K562 (cell line): Measurements from ENCODE around the gene VIM. TPM values are rescaled to one million over a fixed set of nuclear protein-coding genes. Genes with fewer than 3 reads are reported as not detected.

Source experiments
- BACH1 ChIP-seq: fragments of 200-800 bp; sonication (Bioruptor generic); IDR thresholded peaks from 2 replicates; pipeline ENCODE4 v1.6.1; 2016; ENCODE audit warnings: missing genetic modification characterization, missing compliant biosample characterization
- CREB5 ChIP-seq: fragments of 250-450 bp; sonication (Bioruptor Pico); IDR thresholded peaks from 2 replicates; pipeline ENCODE4 v1.5.0; 2020; ENCODE audit warnings: mild to moderate bottlenecking
- KDM1A ChIP-seq, 2 experiments: fragments of 450-650 bp; IDR thresholded peaks; 2 replicates each; pipeline ENCODE4 v1.6.1; 2016; ENCODE audit warnings: mild to moderate bottlenecking in 2 of 2
- MAFK ChIP-seq: IDR thresholded peaks from 2 replicates; pipeline ENCODE4 v1.6.1; 2011; ENCODE audit warnings: low read length, improper control_type of control experiment
- RBM22 ChIP-seq: fragments of 200-400 bp; formaldehyde crosslinking; IDR thresholded peaks from 2 replicates; pipeline ENCODE4 v1.6.1; 2018; ENCODE audit warnings: low read length, low read depth; ENCODE audit not compliant: poor library complexity, severe bottlenecking
- RUNX1 ChIP-seq: sonication (generic); IDR thresholded peaks from 2 replicates; pipeline ENCODE4 v1.6.1; 2016; ENCODE audit warnings: antibody characterized with exemption, low read depth
- SIN3B ChIP-seq: fragments of 450-650 bp; IDR thresholded peaks from 2 replicates; pipeline ENCODE4 v1.6.1; 2017; ENCODE audit warnings: low read depth, mild to moderate bottlenecking, moderate library complexity
- SNRNP70 ChIP-seq: fragments of 200-400 bp; formaldehyde crosslinking; optimal IDR thresholded peaks from 2 replicates; pipeline ENCODE3; 2017; ENCODE audit warnings: low read depth, low read length
- TAF9B ChIP-seq: fragments of 450-650 bp; IDR thresholded peaks from 2 replicates; pipeline ENCODE4 v1.6.1; 2018; ENCODE audit warnings: mild to moderate bottlenecking; ENCODE audit not compliant: partially characterized antibody
- ZNF644 ChIP-seq: fragments of 200-800 bp; sonication (Bioruptor generic); IDR thresholded peaks from 2 replicates; pipeline ENCODE4 v1.6.1; 2016; ENCODE audit warnings: low read depth, missing genetic modification characterization, missing compliant biosample characterization
- polyA plus RNA-seq, 8 experiments: library from polyadenylated mRNA; depleted of rRNA in 4 of 8; stranded (reverse) in 5 of 8; unstranded in 3 of 8; fragments of >200 nt; fragmentation: Nextera tagmentation in 2 of 8; fragmentation: Illumina TruSeq in 1 of 8; extraction: Ambion mirVana in 2 of 8; extraction: Trizol in 1 of 8; gene quantifications; 2 replicates each; pipeline versions ENCODE4 v1.2.1 to v1.2.3, GENCODE V29; 2011 to 2014; ENCODE audit warnings: inconsistent platforms in 1 of 8, missing spikeins in 1 of 8
- total RNA-seq, 7 experiments: library from RNA; depleted of rRNA in 6 of 7; stranded (reverse); fragments of >200 nt in 6 of 7; fragmentation: Illumina TruSeq in 2 of 7; extraction: Trizol in 2 of 7; gene quantifications; 2 replicates each; pipeline versions ENCODE4 v1.2.1 to v1.2.3, GENCODE V29; 2011 to 2021; ENCODE audit warnings: low replicate concordance in 1 of 7
- TF ChIP-seq, protein P1 (sequence below), 2 experiments: fragments of 150-350 bp in 1 of 2; IDR thresholded peaks; 2 replicates each; pipeline ENCODE4 v1.6.1; 2012 to 2016; ENCODE audit warnings: low read depth in 2 of 2, low read length in 2 of 2, mild to moderate bottlenecking in 1 of 2, moderate library complexity in 1 of 2

Gene VIM
- total and polyA plus RNA-seq, 9 of the 15 experiments (the other 6 are each of a cell fraction or from before 2014, with no cell fraction given) = 86.0 to 621 (median 383) TPM

DNA sequence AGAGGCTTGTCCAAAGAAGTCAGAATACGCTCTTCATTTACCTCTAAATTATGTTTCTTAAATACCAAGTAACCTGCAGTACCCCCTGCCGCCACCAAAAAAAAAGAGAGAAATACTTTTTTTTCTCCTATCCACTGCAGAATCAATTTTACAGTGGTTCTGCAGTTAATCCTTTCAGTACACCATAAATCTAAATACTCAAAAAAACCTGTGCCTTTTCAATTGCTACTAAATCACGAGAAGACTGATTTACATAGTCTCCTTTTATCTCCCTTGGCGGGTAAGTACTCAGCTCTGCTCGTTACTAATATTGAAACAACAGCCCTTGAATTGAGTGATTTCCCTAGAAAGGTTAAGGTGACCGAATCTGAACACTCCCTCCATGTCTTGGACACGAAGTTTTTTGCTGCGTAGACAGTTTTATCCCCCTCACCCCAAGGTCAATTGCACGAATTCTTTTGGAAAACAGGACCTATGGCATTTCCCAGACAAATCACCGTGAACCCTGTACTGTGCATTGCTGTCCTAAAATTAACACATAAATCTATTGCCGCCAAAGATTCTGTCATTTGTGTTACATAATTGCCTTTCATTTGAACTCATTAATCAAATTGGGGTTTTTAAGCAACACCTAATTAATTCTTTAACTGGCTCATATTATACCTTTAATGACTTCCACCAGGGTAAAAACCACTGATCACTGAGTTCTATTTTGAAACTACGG lies 512 bp upstream of the VIM start (continued):
- TF ChIP-seq CREB5 (CRISPR knock-in tag) = 0 out of 2 replicates have a peak, but pooled peaks have one; percentile 31
- TF ChIP-seq KDM1A (IDR thresholded peaks at IDR 0.05) = peak; percentile 61 to 77
- TF ChIP-seq SIN3B = no peak
- TF ChIP-seq ZNF644 (tag) = no peak
- no peak for TF ChIP-seq RBM22
- TF ChIP-seq RUNX1 = no peak
- TF ChIP-seq SNRNP70 = no peak
- no peak for TF ChIP-seq TAF9B
- TF ChIP-seq MAFK = peak; percentile 98
- TF ChIP-seq, protein P1, sequence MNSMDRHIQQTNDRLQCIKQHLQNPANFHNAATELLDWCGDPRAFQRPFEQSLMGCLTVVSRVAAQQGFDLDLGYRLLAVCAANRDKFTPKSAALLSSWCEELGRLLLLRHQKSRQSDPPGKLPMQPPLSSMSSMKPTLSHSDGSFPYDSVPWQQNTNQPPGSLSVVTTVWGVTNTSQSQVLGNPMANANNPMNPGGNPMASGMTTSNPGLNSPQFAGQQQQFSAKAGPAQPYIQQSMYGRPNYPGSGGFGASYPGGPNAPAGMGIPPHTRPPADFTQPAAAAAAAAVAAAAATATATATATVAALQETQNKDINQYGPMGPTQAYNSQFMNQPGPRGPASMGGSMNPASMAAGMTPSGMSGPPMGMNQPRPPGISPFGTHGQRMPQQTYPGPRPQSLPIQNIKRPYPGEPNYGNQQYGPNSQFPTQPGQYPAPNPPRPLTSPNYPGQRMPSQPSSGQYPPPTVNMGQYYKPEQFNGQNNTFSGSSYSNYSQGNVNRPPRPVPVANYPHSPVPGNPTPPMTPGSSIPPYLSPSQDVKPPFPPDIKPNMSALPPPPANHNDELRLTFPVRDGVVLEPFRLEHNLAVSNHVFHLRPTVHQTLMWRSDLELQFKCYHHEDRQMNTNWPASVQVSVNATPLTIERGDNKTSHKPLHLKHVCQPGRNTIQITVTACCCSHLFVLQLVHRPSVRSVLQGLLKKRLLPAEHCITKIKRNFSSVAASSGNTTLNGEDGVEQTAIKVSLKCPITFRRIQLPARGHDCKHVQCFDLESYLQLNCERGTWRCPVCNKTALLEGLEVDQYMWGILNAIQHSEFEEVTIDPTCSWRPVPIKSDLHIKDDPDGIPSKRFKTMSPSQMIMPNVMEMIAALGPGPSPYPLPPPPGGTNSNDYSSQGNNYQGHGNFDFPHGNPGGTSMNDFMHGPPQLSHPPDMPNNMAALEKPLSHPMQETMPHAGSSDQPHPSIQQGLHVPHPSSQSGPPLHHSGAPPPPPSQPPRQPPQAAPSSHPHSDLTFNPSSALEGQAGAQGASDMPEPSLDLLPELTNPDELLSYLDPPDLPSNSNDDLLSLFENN (IDR thresholded peaks at IDR 0.05; ENCODE audit: low read depth in 2 of 2, low read length in 2 of 2) = 0 out of 4 replicates have a peak, but pooled peaks of 1 of the 2 experiments have one; percentile 8
- TF ChIP-seq BACH1 (tag) = no peak
